Upper lobe of left lung (tissue), 4 donors: Measurements from ENCODE around the gene PARP12.

Experiments
- EP300 ChIP-seq, 4 donors: sonication (generic); formaldehyde crosslinking; IDR thresholded peaks; one replicate each; pipeline ENCODE4 v1.5.1; 2017; ENCODE audit warnings: antibody characterized with exemption in 4 of 4, control low read depth in 2 of 4
- TF ChIP-seq, protein P1 (sequence below), 6 experiments: fragments of 450-650 bp in 4 of 6; fragments of 200-600 bp in 2 of 6; sonication (generic) in 2 of 6; IDR thresholded peaks; one replicate each; pipeline ENCODE4 v1.5.1; 2016 to 2019; ENCODE audit warnings: antibody characterized with exemption in 6 of 6

DNA sequence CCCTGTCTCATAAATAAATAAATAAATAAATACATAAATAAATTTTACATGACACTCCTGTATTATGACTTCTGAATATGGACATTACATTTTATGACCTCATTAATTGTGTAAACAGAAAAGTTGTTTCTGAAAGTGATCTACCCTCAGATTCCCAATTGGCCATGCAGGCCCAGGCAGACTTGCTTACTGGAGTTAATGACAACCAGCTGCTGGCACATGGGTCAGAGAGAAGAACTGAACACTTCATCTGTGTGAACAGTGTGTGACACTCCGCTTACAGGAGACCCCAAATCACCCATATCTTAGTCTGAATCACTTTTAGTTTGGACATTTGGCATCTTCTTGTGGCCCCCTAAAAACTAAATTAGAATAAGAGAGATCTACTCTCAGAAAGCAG, 31.4 kb downstream of the PARP12 start:
- no peak for TF ChIP-seq EP300 (IDR thresholded peaks at IDR 0.05)
- TF ChIP-seq, protein P1, sequence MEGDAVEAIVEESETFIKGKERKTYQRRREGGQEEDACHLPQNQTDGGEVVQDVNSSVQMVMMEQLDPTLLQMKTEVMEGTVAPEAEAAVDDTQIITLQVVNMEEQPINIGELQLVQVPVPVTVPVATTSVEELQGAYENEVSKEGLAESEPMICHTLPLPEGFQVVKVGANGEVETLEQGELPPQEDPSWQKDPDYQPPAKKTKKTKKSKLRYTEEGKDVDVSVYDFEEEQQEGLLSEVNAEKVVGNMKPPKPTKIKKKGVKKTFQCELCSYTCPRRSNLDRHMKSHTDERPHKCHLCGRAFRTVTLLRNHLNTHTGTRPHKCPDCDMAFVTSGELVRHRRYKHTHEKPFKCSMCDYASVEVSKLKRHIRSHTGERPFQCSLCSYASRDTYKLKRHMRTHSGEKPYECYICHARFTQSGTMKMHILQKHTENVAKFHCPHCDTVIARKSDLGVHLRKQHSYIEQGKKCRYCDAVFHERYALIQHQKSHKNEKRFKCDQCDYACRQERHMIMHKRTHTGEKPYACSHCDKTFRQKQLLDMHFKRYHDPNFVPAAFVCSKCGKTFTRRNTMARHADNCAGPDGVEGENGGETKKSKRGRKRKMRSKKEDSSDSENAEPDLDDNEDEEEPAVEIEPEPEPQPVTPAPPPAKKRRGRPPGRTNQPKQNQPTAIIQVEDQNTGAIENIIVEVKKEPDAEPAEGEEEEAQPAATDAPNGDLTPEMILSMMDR (IDR thresholded peaks at IDR 0.05) = no peak
